HL-60 (cell line): Measurements from ENCODE around the gene CD81.

Source experiments
- CTCF ChIP-seq: IDR thresholded peaks from one replicate; pipeline ENCODE4 v1.5.1; 2011; ENCODE audit warnings: low read length, control low read depth, inconsistent platforms; ENCODE audit not compliant: insufficient read depth
- POLR2AphosphoS5 ChIP-seq: IDR thresholded peaks from 2 replicates; pipeline ENCODE4 v1.6.1; 2012; ENCODE audit warnings: low read depth

- no peak for TF ChIP-seq POLR2AphosphoS5
- no peak for TF ChIP-seq CTCF
Measured at GRCh38 chr11:2386591-2386990, 9.5 kb downstream of the CD81 start.
